ENCODE measurements around the gene AUTS2.

Gene AUTS2

GRCh38 chr7:70545214-70545613 is 946.9 kb downstream of the AUTS2 start:
- no peak for DNase-seq

DNA sequence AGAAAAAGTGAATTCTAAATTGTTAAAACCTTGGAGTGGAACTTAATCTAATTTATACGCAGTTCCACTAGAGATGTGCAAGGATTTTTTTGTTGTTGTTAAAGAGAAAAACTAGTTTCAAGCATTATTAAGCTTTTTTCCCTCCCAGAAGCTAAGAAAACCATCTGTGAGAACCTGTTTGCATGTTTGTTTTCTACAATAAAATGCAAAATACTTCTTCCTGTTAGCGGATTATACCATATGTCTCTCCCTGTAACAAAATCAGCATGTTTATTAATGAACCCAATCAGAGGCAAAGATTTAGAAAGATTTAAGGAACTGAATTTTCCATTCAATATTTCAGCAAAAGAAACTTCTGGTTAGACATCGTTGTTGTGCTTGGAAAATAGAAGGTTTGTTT is 953.9 kb downstream of the AUTS2 start:
- no peak for DNase-seq

- no peak for DNase-seq
Observed at GRCh38 chr7:70553364-70553763, 955.1 kb downstream of the AUTS2 start.

DNA sequence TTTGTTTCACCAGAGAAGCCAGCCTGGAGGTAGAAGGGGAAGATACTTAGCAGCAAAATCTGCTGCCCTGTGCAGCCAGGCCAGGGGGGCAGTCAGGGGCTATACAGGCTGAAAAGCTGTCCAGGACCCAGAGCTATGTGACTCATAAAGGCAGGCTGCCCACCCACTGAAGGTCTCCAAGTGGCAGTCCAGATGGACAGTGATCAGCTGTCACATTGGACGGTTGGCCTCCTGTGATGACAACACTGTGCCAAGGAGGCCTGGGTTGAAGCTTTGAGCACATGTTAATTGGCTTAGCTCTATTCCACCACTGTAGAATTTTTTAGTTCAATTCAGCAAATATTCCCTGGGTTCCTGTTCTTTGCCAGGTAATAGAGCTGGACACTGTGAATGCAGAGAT is 956.4 kb downstream of the AUTS2 start:
- no peak for DNase-seq

DNA sequence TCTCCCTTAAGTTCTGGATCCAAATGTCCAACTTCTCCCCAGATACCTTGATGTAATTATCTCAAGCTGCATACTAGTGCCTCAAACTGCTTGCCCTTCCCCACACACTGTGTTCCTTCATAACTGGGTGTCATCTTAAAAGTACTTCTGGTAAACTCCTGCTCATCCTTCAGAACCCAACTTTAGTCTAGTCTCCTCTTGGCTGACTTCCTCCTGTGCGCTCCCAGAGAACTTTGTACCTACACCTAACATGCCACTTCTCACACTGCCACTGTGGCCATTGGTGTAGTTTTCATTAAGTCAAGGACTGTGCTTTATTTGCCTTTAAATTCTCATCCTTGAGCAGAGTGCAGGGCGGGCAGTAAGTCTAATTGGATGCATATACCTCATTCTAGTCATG is 958.5 kb downstream of the AUTS2 start:
- DNase-seq: no peak

DNA sequence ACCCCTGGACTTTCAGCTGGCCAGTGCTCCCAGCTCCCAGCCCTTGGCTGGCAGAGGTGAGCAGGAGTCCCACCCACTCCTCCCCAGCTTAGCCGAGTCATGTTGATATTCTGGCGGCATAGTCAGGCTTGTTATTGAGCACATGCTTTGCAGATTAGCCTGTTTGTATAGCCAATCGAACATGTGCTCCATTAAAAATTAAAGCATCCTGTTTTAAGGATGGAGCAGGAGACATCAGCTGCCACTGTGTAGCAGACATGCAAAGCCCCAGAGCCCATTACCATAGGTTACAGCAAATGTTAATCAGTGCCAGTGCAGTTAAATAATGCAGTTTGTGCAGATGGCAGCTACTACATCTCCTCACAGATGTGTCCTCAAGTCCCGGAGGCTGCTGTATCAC is 959.1 kb downstream of the AUTS2 start:
- no peak for DNase-seq

DNA sequence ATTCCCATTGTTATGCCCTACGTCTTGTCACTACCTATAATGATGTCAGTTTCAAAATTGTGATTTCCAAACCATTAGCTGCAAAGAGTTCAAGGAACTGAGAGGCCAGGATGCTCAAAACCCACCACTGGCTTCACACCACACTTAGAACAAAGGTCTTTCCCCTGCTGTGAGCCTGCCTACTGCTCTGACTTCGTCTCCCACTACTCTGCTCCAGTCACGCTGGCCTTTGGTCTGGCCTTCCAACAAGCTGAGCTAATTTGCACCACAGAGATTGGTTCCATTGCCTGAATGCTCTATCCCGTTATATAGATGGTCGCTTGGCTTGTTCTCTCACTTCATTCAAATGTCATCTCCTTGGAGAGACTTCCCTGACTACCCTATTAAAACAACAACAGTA is 961.5 kb downstream of the AUTS2 start:
- DNase-seq: no peak

DNA sequence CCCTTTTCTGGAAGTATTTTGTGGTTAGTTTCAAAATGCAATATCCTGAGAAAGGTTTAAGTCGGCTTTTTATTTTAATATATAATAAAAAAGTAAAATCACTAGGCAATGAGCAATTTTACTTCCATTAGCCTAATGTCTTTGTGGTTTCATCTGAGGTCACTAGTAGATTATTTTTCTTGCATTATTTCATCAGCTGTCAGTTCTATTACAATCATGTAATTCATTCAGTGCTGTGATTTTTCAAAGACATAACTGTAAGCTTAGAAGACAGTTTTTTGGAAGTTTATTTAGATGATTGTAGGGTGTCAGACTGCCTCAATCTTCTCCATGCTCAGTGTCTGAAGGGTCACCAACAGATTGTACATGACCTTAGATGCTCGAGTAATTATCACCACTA is 965.7 kb downstream of the AUTS2 start:
- DNase-seq: no peak

DNA sequence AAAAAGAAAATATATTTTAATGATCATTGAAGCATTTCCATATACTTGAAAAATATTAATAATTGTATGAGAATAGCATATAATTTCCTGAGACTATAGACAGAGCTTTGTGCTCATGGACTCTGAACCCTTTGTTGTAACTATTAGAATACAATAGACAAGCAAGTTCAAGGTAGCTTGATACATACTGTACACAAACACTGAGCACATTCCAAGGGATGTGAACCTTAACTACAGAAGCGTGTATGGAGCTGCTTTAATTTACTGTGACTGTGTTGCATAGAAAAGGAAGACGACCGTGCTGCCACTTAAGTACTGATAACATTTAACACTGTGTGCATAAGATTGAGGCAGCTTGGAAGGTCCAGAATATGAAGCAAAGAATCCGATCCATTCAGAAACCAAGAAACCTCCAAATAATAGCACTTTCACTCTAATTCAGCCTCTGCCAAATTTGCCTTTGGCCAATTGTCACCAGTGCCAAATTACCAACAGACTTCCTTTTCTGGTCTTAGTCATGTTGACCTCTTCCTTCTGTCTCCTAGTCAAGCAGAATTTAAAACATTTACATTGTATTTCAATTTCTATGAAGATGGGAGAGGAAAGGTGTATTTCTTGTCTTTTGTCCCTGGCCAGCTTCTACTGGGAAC is 967.6 kb downstream of the AUTS2 start:
- no peak for DNase-seq

DNA sequence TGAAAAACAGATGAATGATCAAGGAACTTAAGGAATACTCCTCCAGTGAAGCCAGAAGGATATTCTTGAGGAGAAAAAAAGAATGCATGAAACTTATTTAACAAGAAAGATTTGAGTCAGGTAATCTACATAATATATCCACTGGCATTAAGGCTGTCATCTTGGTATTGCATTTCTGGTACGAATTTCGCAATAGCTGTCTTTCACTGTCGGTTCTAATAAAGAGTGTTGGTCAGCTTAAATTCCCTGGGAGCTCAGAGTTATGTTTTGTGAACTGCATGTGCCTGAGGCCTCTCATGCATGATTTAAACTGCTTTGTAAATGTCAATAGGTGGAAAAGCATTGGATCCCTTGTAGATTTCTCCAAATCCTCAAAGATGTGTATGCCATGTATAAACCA is 968.4 kb downstream of the AUTS2 start:
- no peak for DNase-seq

GRCh38 chr7:70568674-70569334 is 970.5 kb downstream of the AUTS2 start:
- DNase-seq: no peak

- DNase-seq: no peak
Observed at GRCh38 chr7:70569335-70569819, 971.1 kb downstream of the AUTS2 start.

GRCh38 chr7:70570029-70570428 is 971.8 kb downstream of the AUTS2 start:
- no peak for DNase-seq

DNA sequence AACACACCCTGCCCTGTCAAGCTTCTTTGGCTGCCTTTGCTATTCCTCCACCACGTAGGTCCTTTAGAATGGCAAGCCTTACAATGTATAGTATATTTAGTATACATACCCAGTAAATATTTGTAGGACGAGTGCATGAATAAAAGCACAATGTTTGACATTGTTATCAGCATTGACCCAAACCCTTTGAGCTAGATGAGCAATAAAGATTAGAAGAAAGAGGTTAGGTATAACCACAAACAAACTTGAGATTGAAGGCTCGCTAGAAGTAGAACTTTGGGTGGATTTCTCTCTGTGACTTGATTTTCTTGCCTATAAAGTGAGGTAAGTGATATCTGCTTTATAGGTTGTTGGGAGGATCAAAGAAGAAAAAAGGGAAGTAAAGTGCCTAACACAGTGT is 972.7 kb downstream of the AUTS2 start:
- no peak for DNase-seq

DNA sequence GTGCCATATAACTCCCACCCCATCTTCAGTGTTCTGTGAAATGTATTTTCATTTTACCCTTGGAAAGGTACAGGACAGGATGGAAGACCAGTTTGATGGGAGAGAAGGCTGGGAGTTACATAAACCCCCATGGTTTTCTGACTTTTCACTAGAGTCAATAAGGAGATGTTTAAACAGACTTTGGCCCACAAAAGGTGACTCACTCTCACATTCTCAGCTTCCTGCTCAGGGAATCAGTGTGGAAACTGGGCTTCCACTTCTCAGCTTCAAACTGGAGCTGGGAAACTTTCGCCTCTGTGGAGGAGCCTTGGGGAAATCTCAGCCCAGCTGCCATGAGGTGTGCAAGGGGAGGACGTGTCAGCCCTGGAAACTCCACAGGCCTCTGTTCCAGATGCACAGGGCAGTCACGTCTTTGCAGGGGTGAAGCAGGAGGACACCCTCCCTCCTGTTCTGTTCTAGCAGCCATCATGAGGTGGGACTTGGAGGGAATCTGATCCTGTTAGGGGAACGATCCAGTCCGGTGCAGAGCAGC is 973.2 kb downstream of the AUTS2 start:
- no peak for DNase-seq

- DNase-seq: no peak
Observed at GRCh38 chr7:70571961-70572360, 973.7 kb downstream of the AUTS2 start.

- no peak for DNase-seq
Observed at GRCh38 chr7:70572571-70572970, 974.3 kb downstream of the AUTS2 start.

DNA sequence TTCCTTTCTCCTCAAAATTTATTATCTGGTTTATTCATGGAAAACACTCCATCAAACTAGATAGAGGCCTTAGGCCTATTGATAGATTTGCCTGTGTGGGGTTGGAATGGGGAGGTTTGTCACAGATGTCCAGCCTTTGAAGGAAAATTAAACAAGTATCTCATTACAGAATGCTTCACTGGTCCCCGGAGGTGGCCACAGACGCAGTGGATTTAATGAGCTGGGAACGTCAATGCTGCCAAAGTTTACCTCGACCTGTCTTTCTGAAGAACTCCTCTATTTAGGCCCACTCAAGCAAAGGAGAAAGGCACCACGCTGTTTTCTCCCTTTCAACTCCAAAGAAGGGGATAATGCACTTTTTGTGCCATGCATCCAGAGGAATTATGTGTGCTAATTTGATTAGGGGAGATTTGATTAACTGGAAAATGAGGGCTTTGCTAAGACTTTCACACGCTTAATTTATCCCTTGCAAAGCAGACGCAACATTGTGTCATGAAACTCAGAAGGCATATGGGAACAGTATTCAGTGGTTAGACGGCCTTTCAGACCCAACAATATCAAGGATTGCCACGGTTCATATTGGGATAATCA is 974.9 kb downstream of the AUTS2 start:
- no peak for DNase-seq

- no peak for DNase-seq
Observed at GRCh38 chr7:70573696-70574095, 975.4 kb downstream of the AUTS2 start.

GRCh38 chr7:70574314-70574834 is 976.1 kb downstream of the AUTS2 start:
- no peak for DNase-seq

- DNase-seq: no peak
Observed at GRCh38 chr7:70574970-70575799, 976.9 kb downstream of the AUTS2 start.

DNA sequence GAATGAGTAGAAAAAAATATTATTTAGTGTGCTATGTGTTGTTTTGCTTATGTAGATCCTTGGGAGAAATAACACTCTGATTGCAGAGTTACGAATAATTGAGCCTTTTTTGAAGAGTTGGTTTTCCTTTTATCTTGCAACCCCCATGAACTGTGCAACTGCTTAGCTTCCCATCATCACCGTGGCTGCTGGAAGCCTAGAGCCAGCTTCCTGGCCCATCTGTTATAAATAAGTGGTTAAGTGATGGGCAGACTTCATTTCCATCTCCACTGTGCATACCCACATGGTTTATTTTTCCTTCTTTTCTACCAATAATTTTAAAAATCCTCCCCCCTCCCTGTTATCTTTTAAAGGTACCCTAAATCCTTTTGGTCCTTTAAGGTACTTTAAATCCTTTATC is 978.8 kb downstream of the AUTS2 start:
- DNase-seq: no peak

- DNase-seq: no peak
Observed at GRCh38 chr7:70578131-70578530, 979.9 kb downstream of the AUTS2 start.
